Measurements from ENCODE around the gene ADAM23. TPM values are rescaled to one million over a fixed set of nuclear protein-coding genes. Genes with fewer than 3 reads are reported as not detected.

The ADAM23 gene
- total RNA-seq, 2 experiments from 2014 or later, result 0.85 to 0.98 TPM

- CTCF ChIA-PET, result no interaction called here
- H3K4me1 Mint-ChIP-seq, result no peaks in the 10 kb centered on the region
- H3K9me3 Mint-ChIP-seq, result no peaks in the 10 kb centered on the region
- DNase-seq, result no peak
- H3K27me3 Mint-ChIP-seq, result no peaks in the 10 kb centered on the region
- H3K27ac Mint-ChIP-seq, result no peak overlapping the region
- H3K36me3 Mint-ChIP-seq (ENCODE audit: low read depth), result no peaks in the 10 kb centered on the region
- no peak overlapping the region for H3K4me3 Mint-ChIP-seq
- POLR2A ChIA-PET, result no interaction called here
These were observed 175.7 kb downstream of the ADAM23 start for GRCh38 chr2:206619011-206619410.

- Mint-ChIP-seq H3K4me1 (no peaks in the 10 kb centered on the region), H3K36me3 (ENCODE audit: low read depth) (no peaks in the 10 kb centered on the region), H3K9me3 (no peaks in the 10 kb centered on the region), H3K27me3 (peaks cover 9% of the 10 kb centered on the region), H3K27ac (no peak overlapping the region), H3K4me3 (no peak overlapping the region)
- POLR2A ChIA-PET, result no interaction called here
- DNase-seq, result no peak
- CTCF ChIA-PET, result no interaction called here
These were observed 182.8 kb downstream of the ADAM23 start for GRCh38 chr2:206626108-206626507.

GRCh38 chr2:206627632-206628031, 184.3 kb downstream of the ADAM23 start:
- CTCF ChIA-PET, result no interaction called here
- H3K4me3 Mint-ChIP-seq, result no peak overlapping the region
- no peaks in the 10 kb centered on the region for H3K9me3 Mint-ChIP-seq
- no peaks in the 10 kb centered on the region for H3K36me3 Mint-ChIP-seq (ENCODE audit: low read depth)
- H3K4me1 Mint-ChIP-seq, result no peaks in the 10 kb centered on the region
- no peak overlapping the region for H3K27ac Mint-ChIP-seq
- H3K27me3 Mint-ChIP-seq, result peaks cover 15% of the 10 kb centered on the region
- DNase-seq, result no peak
- POLR2A ChIA-PET, result no interaction called here

GRCh38 chr2:206631340-206631739, 188.0 kb downstream of the ADAM23 start:
- H3K9me3 Mint-ChIP-seq, result no peaks in the 10 kb centered on the region
- H3K27me3 Mint-ChIP-seq, result peaks cover 23% of the 10 kb centered on the region
- H3K36me3 Mint-ChIP-seq (ENCODE audit: low read depth), result no peaks in the 10 kb centered on the region
- H3K4me3 Mint-ChIP-seq, result no peak overlapping the region
- ChIA-PET CTCF (interaction anchor here (0.6 kb wide), 1 partner anchor 150 kb away, joined by 8 read pairs; no protein-coding TSS in a partner anchor), POLR2A (no interaction called here)
- H3K27ac Mint-ChIP-seq, result no peak overlapping the region
- no peaks in the 10 kb centered on the region for H3K4me1 Mint-ChIP-seq
- no peak for DNase-seq

GRCh38 chr2:206635015-206635414, 191.7 kb downstream of the ADAM23 start:
- H3K4me1 Mint-ChIP-seq, result no peaks in the 10 kb centered on the region
- H3K36me3 Mint-ChIP-seq (ENCODE audit: low read depth), result no peaks in the 10 kb centered on the region
- H3K4me3 Mint-ChIP-seq, result no peak overlapping the region
- no peak overlapping the region for H3K27ac Mint-ChIP-seq
- H3K27me3 Mint-ChIP-seq, result peaks cover 16% of the 10 kb centered on the region
- POLR2A ChIA-PET, result no interaction called here
- no peak for DNase-seq
- no peaks in the 10 kb centered on the region for H3K9me3 Mint-ChIP-seq
- CTCF ChIA-PET, result no interaction called here

- CTCF ChIA-PET, result no interaction called here
- Mint-ChIP-seq H3K9me3 (no peaks in the 10 kb centered on the region), H3K36me3 (ENCODE audit: low read depth) (no peaks in the 10 kb centered on the region), H3K4me3 (no peak overlapping the region), H3K27ac (no peak overlapping the region), H3K27me3 (peaks cover 12% of the 10 kb centered on the region), H3K4me1 (no peaks in the 10 kb centered on the region)
- POLR2A ChIA-PET, result no interaction called here
- DNase-seq, result no peak
These were observed 196.3 kb downstream of the ADAM23 start for GRCh38 chr2:206639636-206640035.

GRCh38 chr2:206641226-206641625, 197.9 kb downstream of the ADAM23 start:
- CTCF ChIA-PET, result no interaction called here
- H3K27ac Mint-ChIP-seq, result no peak overlapping the region

GRCh38 chr2:206642075-206643025, 199.0 kb downstream of the ADAM23 start, which contains the start of gene FAM237A:
Gene FAM237A, plus strand, starts transcription at chr2:206642487. Its CDS starts 1,750 bp downstream, at chr2:206644237.
- Mint-ChIP-seq H3K27ac (no peak within 1 kb of the TSS), H3K4me1 (no peaks in the 10 kb centered on the region), H3K27me3 (peaks cover 13% of the 10 kb centered on the region), H3K9me3 (no peaks in the 10 kb centered on the region), H3K36me3 (ENCODE audit: low read depth) (no peaks in the 10 kb centered on the region), H3K4me3 (no peak within 1 kb of the TSS)
- ChIA-PET POLR2A (no interaction called here), CTCF (interaction anchor here (0.7 kb wide), 1 partner anchor 425 kb away, joined by 4 read pairs; no protein-coding TSS in a partner anchor)
- DNase-seq, result peak; percentile 20

More at GRCh38 chr2:206641226-206641625, 197.9 kb downstream of the ADAM23 start:
- no peak for DNase-seq
- no peaks in the 10 kb centered on the region for H3K9me3 Mint-ChIP-seq
- peaks cover 12% of the 10 kb centered on the region for H3K27me3 Mint-ChIP-seq
- H3K4me3 Mint-ChIP-seq, result no peak overlapping the region
- no peaks in the 10 kb centered on the region for H3K4me1 Mint-ChIP-seq
- no peaks in the 10 kb centered on the region for H3K36me3 Mint-ChIP-seq (ENCODE audit: low read depth)
- POLR2A ChIA-PET, result no interaction called here

- CTCF ChIA-PET, result no interaction called here
- H3K4me3 Mint-ChIP-seq, result no peak overlapping the region
- H3K27me3 Mint-ChIP-seq, result peaks cover 5% of the 10 kb centered on the region
These were observed 204.7 kb downstream of the ADAM23 start for GRCh38 chr2:206647985-206648384.

GRCh38 chr2:206657087-206657486, 213.8 kb downstream of the ADAM23 start:
- Mint-ChIP-seq H3K4me1 (no peaks in the 10 kb centered on the region), H3K9me3 (no peaks in the 10 kb centered on the region), H3K36me3 (ENCODE audit: low read depth) (no peaks in the 10 kb centered on the region), H3K27ac (no peak overlapping the region), H3K4me3 (no peak overlapping the region), H3K27me3 (peaks cover 3% of the 10 kb centered on the region)
- CTCF ChIA-PET, result no interaction called here
- DNase-seq, result no peak
- POLR2A ChIA-PET, result no interaction called here

More at GRCh38 chr2:206647985-206648384, 204.7 kb downstream of the ADAM23 start:
- Mint-ChIP-seq H3K4me1 (no peaks in the 10 kb centered on the region), H3K27ac (no peak overlapping the region), H3K36me3 (ENCODE audit: low read depth) (no peaks in the 10 kb centered on the region), H3K9me3 (no peaks in the 10 kb centered on the region)
- no peak for DNase-seq
- POLR2A ChIA-PET, result no interaction called here

GRCh38 chr2:206665251-206665650, 221.9 kb downstream of the ADAM23 start:
- no peaks in the 10 kb centered on the region for H3K4me1 Mint-ChIP-seq
- ChIA-PET POLR2A (no interaction called here), CTCF (no interaction called here)
- no peaks in the 10 kb centered on the region for H3K36me3 Mint-ChIP-seq (ENCODE audit: low read depth)
- peaks cover 4% of the 10 kb centered on the region for H3K27me3 Mint-ChIP-seq
- H3K4me3 Mint-ChIP-seq, result no peak overlapping the region
- H3K9me3 Mint-ChIP-seq, result no peaks in the 10 kb centered on the region
- H3K27ac Mint-ChIP-seq, result no peak overlapping the region
- no peak for DNase-seq
